Activated CD8-positive, alpha-beta memory T cell treated with anti-CD3 and anti-CD28 coated beads, Interleukin-2, amount 50 U/mL, for 1 hour (primary cell): ENCODE results near the gene PHLDB1.
A peak's percentile ranks its signal among the peaks of the same experiment; 100 is the strongest.
"Not testable (repeated sequence)": the region's sequence is repeated elsewhere in the genome, so short reads cannot be mapped to it uniquely, and the experiment has no call there.

Source experiments
- DNase-seq: peaks from one replicate; pipeline ENCODE4 v3.0.0-alpha.2; 2020; ENCODE audit errors: extremely low read depth

Gene PHLDB1

DNA sequence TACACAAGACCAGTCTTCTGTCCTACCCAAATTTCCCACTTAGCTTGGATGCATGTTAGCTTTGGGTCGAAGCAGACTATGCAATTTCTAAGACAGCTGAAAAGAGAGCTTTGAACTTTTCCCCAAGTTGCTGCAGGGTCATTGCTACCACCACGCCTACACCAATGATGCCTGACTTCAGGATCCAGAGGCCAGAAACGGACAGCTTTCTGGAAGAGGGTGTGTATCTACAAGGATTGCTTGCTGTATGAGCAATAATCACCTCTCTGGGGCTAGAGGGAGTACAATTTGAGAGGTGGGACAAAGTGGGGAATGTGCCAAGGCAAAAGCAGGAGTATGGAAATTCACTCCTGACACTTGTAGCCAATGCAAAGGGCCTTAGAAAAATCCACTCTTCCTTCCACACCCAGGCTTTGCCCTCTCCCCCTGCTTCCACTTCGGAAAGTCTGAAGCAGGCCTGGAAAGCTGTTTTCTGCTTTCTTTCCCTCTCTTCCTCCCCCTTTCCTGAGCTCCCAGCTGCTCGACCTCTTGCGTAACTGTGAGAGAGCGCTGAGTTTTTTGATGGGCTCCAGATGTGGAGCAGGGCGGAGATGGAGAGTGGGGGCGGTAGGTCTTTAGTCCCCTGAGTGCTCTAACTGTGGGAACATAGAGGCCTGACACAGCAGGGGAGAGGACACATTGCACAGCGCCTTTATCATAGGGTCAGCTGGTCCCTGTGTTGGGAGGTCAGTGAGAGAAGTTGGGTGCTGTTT lies 2.1 kb upstream of the PHLDB1 start:
- DNase-seq: no peak

DNA sequence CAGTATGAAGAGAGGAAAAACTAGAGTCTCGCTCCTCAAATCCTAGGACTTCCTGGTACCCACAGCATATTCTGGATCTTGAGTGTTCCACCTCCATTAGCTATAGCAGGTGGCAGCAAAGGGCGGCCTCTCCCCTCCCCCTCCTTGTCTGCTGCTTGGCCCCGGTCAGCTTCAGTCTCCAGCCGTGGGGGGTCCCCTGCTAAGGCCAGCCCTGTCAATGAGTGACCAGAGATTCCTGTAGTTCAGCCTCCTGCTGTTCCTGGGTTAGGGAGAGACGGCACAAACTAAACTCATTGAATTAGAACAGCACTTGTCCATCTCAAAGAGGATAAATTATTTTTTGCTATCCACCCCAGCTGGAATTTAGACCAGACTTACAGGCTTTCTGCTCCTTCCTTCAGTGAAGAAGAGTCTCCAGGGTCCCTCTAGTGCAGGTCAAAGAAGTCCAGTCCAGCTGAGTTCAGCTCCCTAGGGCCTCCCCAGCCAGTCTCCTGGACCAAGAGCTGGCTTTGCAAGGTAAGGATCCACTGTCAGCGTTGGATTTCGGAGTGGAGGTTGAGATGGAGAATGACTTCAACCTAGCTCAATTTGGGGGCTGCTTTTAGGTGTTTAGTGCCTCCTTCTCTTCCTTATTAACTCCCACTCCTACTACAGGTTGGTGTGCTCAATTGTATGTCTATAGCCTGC lies 1.1 kb upstream of the PHLDB1 start:
- DNase-seq: no peak

DNA sequence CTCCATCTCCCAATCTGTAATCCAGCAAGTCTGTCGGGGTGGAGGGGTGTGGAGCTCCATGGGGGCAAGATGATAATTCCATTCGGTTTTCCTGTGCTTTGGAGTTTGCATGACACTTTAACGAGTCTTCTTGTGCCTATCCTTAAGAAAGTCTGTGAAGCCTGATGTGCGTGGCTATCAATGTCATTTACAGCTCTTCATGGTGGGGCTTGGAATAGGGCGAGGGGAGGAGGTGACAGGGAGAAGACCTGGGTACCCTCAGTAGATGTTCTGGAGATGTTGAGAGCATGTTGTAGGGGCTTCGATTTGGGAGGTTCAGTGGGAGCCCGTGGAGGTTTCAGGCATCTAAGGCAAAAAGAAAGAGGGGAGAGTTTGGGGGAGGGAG lies 579 bp upstream of the PHLDB1 start:
- no peak for DNase-seq

DNA sequence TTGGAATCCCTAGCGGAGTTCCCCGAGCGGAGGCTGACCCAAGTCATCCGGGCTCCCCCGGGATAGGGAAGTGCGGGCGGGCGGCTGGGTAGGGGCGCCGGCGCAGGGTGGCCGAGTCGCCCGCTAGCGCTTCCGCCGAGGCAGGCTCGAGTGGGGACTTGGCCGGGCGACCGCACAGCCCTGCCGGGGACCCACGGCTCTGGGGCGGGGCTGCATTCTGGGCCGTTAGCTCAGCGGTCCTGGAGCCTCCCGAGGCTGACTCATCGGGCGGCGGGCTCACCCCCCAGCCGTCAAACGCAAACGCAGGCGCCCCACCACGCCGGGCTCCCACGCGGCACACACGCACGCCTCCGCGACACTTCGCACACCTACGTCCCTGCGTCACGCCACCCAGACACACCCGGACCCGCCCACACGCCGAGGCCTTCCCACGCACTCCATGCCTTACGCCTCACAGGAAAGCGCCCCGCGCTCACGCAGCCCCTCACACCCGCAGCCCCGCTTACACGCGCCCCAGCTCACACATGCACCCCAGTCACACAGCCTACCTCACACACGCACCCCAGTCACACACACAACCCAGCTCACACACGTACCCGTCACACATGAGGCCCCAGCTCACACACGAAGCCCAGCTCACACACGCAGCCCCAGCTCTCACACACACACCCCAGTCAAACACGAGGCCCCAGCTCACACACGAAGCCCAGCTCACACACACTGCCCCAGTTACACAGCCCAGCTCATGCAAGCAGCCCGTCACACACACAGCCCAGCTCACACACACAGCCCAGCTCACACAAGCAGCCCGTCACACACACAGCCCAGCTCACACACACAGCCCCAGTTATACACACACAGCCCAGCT lies 1.2 kb downstream of the PHLDB1 start:
- DNase-seq: peak; percentile 89

DNA sequence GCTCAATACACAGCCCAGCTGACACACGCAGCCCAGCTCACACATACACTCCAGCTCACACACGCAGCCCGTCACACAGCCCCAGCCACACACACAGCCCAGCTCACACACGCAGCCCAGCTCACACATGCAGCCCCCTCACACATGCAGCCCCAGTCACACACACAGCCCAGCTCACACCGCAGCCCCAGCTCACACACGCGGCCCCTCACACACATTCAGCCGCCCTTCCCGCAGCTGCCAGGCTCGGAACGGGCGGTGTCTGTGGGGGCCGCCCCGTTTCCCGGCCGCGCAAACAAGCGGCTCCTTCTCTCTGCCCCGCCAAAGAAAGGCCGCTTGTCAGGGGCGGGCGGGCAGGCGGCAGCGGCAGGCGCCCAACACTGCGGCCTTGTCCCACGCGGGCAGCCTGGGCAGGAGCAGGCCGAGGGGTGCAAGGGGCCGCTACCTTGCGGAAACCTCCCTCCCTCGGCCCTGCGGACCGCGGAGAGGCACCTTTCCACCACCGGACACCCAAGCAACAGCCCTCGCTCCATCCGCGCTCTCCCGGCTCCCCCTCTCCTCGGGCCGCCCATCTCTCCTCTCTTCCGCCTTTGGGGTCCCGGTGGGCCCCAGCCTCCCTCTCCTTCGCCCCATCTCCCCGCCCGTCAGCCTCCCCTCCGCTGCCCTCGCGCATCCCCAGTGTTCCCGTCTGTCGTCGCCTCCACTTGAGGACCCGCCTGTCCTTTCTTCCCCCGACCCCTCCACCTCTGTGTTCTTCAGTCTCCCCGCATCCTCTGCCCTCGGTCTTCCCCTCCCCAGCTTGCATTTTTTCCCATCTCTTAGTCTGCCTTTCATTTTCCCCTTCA lies 2.2 kb downstream of the PHLDB1 start:
- no peak for DNase-seq

DNA sequence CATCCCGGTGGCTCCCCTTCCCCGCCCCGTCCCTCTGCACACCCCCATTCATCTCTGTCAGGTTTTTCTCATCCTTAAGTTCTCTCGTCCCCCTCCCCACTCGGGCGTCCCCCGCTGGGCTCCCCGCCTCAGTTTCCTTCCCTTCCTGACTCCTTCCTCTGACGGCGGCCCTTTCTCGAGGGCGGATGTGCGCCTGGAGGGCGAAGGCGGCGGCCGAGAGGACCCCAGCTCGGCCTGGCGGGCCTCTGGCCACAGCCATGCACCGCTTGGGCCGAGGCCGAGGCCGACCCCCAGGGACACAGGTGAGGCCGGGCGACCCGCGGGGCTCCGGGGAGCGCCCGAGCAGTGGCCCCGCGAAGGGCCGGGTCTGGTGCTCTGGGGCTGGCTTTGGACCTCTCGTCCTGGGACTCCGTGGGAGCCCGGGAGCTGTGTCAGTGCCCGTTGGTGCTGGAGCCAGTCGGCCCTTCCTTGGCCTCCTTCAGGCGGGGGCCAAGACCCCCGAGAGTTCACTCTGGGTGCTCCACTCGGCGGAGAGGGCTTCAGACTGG lies 2.9 kb downstream of the PHLDB1 start:
- no peak for DNase-seq

DNA sequence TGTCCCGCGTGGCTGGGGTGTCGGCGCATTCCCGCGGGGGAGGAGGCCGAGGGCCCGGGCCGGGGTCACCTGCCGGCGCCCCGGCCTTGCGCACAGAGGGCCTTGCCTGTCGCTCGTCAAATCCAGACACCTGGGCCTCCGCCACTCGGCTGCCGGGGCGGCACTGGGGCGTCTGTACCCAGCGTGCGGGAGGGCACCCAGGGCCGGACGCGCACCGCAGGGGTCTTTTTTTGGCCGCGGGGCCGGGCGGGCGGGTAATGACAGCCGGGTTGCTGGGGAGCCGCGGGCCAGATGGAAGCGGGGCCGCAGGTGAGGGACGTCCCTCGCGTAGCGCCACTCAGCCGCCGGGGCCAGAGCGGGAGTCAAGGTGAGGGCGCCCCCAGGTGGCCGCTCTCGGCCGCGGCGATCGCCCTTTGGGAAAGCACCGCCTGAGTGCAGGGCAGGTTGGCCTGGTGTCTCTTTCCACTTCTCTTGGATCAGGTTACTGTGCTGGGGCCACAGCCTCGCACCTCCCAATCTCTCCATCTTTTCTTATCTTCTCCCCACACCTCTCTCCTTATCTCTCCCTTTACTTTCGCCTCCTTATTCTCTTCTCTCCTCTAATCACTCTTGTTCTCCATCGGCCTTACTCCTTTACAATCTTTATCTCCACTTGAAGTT lies 3.5 kb downstream of the PHLDB1 start:
- peak; percentile 61 for DNase-seq

DNA sequence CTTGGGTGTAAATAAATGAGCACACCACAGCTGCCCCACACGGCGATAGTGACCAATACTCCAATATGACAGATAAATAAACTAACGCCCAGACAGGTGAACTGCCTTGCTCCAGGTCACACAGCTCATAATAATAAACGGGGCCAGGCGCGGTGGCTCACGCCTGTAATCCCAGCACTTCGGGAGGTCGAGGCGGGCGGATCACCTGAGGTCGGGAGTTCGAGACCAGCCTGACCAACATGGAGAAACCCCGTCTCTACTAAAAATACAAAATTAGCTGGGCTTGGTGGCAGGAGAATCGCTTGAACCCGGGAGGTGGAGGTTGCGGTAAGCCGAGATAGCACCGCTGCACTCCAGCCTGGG lies 4.0 kb downstream of the PHLDB1 start:
- not testable (repeated sequence) for DNase-seq

DNA sequence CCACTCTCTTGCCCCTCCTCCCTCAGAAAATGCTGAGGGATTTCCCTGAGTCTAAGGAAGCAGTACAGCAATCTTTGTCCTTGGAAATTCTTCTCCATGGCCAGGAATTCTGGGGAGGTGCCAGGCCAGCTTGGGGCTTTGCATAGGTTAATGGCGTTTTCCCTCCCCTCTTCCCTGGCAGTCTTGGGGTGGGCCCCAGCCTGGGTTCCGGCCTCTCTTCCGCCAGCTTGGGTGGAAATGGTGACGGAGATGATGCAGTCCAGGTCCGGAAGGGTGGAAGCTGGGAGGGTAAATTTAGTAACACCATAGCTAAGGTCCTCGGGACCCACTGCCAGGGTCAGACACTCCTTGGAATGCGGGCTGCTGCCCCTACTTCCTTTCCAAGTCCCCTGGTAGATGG lies 5.0 kb downstream of the PHLDB1 start:
- no peak for DNase-seq

DNA sequence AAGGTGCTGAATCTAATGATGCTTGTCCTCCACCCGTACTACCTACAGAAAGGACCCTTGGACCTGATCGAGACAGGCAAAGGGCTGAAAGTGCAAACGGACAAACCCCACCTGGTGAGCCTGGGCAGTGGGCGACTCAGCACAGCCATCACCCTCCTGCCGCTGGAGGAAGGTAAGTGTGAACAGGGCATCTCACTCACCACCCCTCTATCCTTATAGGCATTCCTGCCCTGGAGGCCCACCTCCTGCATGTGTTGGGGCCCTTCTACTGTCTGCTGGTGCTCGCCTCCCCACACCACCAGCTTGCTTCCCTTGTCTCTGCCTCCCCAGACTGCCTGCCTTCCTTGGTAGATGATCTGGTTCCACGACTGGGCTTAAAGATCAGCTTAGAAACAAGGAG lies 7.1 kb downstream of the PHLDB1 start:
- DNase-seq: no peak

DNA sequence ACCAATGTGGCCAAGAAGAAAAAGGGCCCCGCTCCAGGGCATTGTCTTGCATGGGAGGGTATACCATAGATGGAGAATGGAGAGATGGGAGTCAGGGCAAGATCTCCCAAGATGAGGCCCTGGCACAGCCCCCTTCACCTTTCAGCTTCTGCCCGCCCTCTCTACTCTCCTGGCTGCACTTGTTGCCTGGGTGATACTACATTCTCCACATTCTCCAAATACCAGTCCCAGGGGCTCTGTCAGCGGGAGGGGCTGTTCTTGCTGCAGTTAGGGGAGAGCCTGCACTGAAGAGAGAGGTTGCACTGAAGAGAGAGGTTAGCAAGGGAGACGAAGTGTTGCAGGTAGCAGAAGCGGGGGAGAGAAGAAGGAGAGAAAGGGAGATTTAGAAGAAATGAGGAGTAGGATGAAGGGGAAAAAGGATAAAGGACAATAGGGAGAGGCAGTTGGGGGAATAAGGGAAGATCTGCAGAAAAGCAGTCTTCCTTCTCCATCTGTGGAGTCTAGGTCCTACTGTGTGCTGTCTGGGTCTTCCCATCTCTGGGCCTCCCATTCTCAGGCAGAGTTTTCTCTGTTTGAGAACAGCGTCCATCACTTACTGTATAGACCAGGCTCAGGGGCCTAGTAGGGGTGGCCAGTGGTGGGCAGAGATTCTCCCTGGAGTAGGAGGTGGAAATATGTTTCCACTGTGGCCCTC lies 8.0 kb downstream of the PHLDB1 start:
- no peak for DNase-seq

DNA sequence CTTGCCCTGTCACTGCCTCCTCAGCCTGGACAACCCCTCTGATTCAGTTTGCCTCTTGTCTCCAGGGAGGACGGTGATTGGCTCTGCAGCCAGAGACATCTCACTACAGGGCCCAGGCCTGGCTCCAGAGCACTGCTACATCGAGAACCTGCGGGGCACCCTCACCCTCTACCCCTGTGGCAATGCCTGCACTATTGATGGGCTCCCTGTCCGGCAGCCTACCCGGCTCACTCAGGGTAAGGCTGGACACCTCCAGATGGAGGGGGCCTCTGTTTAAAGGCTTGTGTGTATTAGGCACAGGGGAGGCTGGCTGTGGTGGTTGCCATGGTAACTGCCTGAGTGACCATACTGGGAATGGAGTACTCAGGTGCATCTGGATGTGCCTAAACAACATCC lies 8.6 kb downstream of the PHLDB1 start:
- no peak for DNase-seq

DNA sequence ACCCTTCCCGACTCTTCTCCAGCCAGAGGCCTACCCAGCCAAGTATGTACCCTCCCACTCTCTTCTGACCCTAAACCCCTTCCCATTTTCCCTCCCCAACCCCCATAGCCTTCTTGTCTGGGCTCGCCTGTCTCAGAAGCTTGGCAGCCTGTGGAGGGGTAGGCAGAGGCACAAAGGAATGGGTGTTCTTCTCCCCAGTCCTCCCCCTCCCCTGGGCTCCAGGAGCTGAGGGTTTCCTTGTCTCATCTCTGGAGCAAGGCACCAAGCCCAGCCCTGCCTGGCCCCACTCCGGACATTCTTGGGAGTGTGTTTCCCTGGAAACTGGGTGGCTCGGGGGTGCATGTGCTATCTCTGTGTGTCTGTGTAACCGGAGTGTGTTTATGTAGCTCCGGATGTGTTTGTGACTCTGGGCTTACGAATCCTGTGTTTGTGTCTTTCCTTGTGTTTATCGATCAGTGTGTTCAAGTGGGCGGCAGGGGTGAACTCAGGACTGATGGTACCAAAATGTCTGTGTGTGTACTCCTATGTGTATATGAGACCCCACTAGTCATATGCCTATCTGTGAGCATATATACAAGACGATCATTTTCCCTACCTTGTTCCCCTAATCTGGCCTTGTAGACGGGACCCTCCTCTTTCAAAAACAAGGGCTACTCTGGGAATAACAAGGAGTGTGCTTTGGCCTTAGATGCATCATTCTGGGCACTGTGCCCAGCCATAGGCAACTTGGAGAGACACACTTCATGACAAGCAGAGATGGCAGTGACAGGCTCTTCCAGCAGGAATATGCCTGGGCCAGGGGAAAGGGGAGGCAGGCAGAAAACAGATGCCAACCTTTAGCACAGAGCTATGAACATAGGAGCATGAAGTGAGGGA lies 10.9 kb downstream of the PHLDB1 start:
- no peak for DNase-seq

DNA sequence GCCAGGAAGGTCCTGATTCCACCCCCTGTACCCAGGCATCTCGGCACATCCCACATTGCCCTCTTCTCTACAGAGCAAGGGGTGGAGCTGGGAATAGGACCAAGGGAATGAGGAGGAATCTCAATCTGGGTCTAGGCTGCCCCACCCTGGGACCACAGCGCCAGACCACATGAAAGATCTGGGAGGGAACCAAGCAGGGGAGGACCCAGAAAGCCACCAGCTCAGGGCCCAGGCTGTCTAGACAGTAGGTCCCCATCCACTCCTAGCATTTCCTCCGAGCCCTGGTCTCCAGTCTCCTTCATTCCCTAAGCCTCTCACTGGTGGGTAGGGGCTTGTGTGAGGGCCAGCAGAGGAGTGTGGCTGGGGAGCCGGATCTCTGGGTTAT lies 11.6 kb downstream of the PHLDB1 start:
- DNase-seq: no peak

DNA sequence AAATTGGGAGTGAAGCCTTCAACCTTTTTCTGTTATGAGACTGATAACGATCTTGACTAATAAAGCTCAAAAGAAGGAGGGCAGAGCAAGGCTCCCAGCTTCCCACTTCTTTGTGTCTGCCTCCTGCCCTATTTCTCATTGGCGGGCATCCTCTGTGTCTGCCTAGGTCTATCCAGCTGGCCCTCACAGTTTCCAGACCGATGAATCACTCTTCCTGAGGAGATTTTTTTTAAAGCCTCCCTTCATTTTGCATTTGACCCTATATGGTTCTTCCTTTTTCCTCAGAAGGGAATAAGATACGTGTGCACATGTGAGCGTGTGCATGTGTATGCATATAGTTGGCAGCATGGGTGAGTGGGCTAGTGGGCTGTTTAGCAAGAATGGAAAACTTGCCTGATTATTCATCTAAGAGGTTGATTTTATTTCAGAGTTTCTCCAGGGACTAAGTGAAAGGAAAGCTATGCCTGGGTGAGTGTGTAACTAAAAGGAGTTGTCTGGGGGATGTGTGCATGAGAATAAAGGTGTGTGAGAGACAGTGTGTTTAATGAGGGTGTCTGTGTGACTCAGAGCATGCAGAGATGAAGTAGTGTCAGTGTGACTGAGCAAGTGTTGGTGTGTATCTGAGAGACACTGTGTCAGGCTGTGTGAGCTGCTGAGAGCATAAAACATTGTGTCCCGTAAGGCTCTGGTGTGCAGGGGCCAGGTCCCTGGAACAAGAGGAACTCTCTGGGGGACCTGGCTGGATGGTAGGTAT lies 12.2 kb downstream of the PHLDB1 start:
- no peak for DNase-seq

DNA sequence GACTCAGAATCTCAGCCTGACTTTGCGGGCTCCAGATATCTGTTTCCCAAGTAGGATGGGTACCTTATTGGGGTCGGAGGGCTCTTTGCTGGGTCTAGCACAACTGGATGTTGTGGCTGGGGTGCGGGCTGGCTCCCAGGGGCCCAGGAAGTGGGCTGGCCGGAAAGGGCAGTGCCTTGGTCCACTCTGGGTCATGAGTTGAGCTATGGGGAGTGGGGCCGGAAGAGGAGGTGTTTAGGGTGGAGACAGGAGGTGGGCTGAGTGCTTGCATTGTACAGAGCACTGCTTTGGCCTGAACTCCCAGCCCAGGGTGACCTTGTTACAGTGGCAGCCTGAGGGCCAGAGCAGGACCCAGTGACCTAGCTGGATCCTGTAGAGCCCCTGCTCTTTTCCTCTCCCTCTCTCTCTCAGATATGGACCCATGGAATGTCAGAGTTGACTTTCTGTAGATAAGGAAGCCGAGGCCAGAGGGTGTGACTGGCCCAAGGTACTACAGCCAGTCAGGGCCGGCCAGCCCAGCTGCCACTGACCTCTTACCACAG lies 13.2 kb downstream of the PHLDB1 start:
- DNase-seq: no peak

DNA sequence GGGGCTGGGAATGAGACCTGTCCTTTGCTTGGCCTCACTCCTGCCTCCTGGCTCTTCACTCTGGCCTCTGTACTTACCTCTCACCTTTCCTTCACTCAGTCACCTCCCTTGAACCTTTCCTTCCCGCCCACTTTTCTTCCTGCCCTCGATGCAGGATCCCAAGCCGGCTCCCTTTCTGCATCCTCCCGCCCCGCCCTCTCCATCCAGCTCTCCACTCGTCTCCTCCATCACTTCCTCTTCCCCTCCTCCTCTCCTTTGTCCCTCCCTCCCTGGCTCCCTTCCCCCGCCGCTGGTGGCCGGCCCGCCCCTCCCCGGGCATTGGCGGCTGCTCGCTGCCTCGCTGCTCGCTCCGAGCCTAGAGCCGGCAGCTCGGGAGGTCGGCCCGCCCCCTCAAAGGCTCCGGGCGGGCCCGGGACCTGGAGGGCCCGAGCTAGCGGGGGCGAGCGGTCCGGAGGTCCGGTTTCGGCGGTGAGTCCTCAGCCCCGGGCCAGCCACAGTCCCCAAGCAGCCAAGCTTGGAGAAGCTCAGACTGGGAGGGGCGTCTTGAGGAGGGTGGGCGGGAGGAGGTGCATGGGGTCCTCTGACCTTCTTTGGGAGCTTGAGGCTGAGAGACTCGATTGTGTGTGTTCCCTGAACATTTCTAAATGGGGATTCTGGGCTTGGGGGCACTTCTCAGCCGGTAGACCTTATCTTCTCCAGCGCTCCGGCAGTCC lies 13.8 kb downstream of the PHLDB1 start:
- no peak for DNase-seq
